GM23338 (cell line): ENCODE measurements around the gene GABARAP. TPM values are rescaled to one million over a fixed set of nuclear protein-coding genes. Genes with fewer than 3 reads are reported as not detected.

Experiments
- ATAC-seq: fragments of 200-7000 bp; cut with Tn5 transposase; 3 replicates; pipeline ENCODE4 v1.9.1; 2020
- DNase-seq: peaks from one replicate; pipeline ENCODE4 v3.0.0-alpha.2; 2015; ENCODE audit warnings: low spot score
- H2AFZ ChIP-seq: fragments of 200-600 bp; sonication (generic); 2 replicates; pipeline ENCODE4 v1.8.0; 2016; ENCODE audit warnings: antibody characterized with exemption, mild to moderate bottlenecking, moderate library complexity
- H3F3A ChIP-seq: fragments of 200-600 bp; sonication (generic); replicated peaks from 2 replicates; pipeline ENCODE4 v1.8.0; 2017; ENCODE audit warnings: antibody characterized with exemption, mixed run types, low read depth
- H3K27ac ChIP-seq: fragments of 200-600 bp; sonication (generic); 2 replicates; pipeline ENCODE4 v1.6.1; 2016; ENCODE audit warnings: low read depth
- H3K27me3 ChIP-seq: fragments of 200-600 bp; sonication (generic); 2 replicates; pipeline ENCODE4 v1.8.0; 2016; ENCODE audit warnings: mild to moderate bottlenecking, mixed run types, moderate library complexity; ENCODE audit not compliant: insufficient read depth
- H3K36me3 ChIP-seq: fragments of 200-600 bp; sonication (generic); 2 replicates; pipeline ENCODE4 v1.8.0; 2016; ENCODE audit warnings: mild to moderate bottlenecking; ENCODE audit not compliant: insufficient read depth
- H3K4me1 ChIP-seq: fragments of 200-600 bp; sonication (generic); 2 replicates; pipeline ENCODE4 v1.8.0; 2016; ENCODE audit warnings: mild to moderate bottlenecking, moderate library complexity; ENCODE audit not compliant: insufficient read depth
- H3K4me2 ChIP-seq: fragments of 200-600 bp; sonication (generic); 2 replicates; pipeline ENCODE4 v1.7.1; 2017; ENCODE audit warnings: mixed run types
- H3K4me3 ChIP-seq: fragments of 200-600 bp; sonication (generic); 2 replicates; pipeline ENCODE4 v1.6.1; 2016; ENCODE audit warnings: mixed run types
- H3K79me2 ChIP-seq: fragments of 200-600 bp; sonication (generic); replicated peaks from 2 replicates; pipeline ENCODE4 v1.8.0; 2017; ENCODE audit warnings: mild to moderate bottlenecking; ENCODE audit not compliant: insufficient read depth
- H3K9me2 ChIP-seq: fragments of 200-600 bp; sonication (generic); 2 replicates; pipeline ENCODE4 v1.8.0; 2017; ENCODE audit not compliant: insufficient read depth
- H4K20me1 ChIP-seq: fragments of 200-600 bp; sonication (generic); replicated peaks from 2 replicates; pipeline ENCODE4 v1.8.0; 2017; ENCODE audit warnings: mild to moderate bottlenecking; ENCODE audit not compliant: insufficient read depth
- H3K27ac Mint-ChIP-seq: 2 replicates; pipeline ENCODE4 v1.8.0; 2020; ENCODE audit warnings: inconsistent platforms, mild to moderate bottlenecking, moderate library complexity, mixed read lengths
- H3K27me3 Mint-ChIP-seq: 3 replicates; pipeline ENCODE4 v1.8.0; 2022; ENCODE audit warnings: low read depth, mild to moderate bottlenecking, moderate library complexity, mixed read lengths, inconsistent platforms; ENCODE audit not compliant: insufficient read depth, poor library complexity
- H3K36me3 Mint-ChIP-seq: 3 replicates; pipeline ENCODE4 v1.8.0; 2021; ENCODE audit warnings: low read depth, mild to moderate bottlenecking, inconsistent platforms, moderate library complexity, mixed read lengths
- H3K4me1 Mint-ChIP-seq: 3 replicates; pipeline ENCODE4 v1.8.0; 2020; ENCODE audit warnings: mild to moderate bottlenecking, inconsistent platforms, mixed read lengths
- H3K4me3 Mint-ChIP-seq: 3 replicates; pipeline ENCODE4 v1.8.0; 2021; ENCODE audit warnings: moderate library complexity, mild to moderate bottlenecking, inconsistent platforms, mixed read lengths
- H3K9me3 Mint-ChIP-seq: 3 replicates; pipeline ENCODE4 v1.8.0; 2020; ENCODE audit warnings: moderate library complexity, mild to moderate bottlenecking, inconsistent platforms, mixed read lengths
- CREB1 ChIP-seq: fragments of 250-450 bp; sonication (Bioruptor Pico); IDR thresholded peaks from 2 replicates; pipeline ENCODE4 v1.5.0; 2020; ENCODE audit warnings: low read depth, mild to moderate bottlenecking, moderate library complexity
- CTCF ChIP-seq, 2 experiments: fragments of 200-600 bp in 1 of 2; sonication (generic) in 1 of 2; conservative IDR thresholded peaks; 2 replicates each; pipeline versions ENCODE4 v1.5.1 to v1.6.1; 2016 to 2017; ENCODE audit warnings: antibody characterized with exemption in 2 of 2, low read depth in 2 of 2, mild to moderate bottlenecking in 2 of 2, moderate library complexity in 1 of 2
- ETS1 ChIP-seq: IDR thresholded peaks from 2 replicates; pipeline ENCODE4 v1.6.1; 2016; ENCODE audit warnings: antibody characterized with exemption
- EZH2 ChIP-seq: fragments of 200-600 bp; sonication (generic); IDR thresholded peaks from one replicate; pipeline ENCODE4 v1.8.0; 2017; ENCODE audit warnings: antibody characterized with exemption, mild to moderate bottlenecking, low read depth; ENCODE audit not compliant: unreplicated experiment
- EZH2phosphoT487 ChIP-seq: fragments of 200-600 bp; sonication (generic); IDR thresholded peaks from one replicate; pipeline ENCODE4 v1.8.1; 2018; ENCODE audit warnings: antibody characterized with exemption; ENCODE audit not compliant: unreplicated experiment
- JUNB ChIP-seq: IDR thresholded peaks from one replicate; pipeline ENCODE4 v1.6.1; 2016; ENCODE audit warnings: antibody characterized with exemption; ENCODE audit not compliant: unreplicated experiment
- NANOG ChIP-seq: IDR thresholded peaks from 2 replicates; pipeline ENCODE4 v1.6.1; 2016; ENCODE audit warnings: antibody characterized with exemption, borderline replicate concordance
- POLR2AphosphoS5 ChIP-seq: IDR thresholded peaks from 2 replicates; pipeline ENCODE4 v1.6.1; 2016; ENCODE audit warnings: antibody characterized with exemption, low read depth
- REST ChIP-seq: IDR thresholded peaks from one replicate; pipeline ENCODE4 v1.6.1; 2018; ENCODE audit warnings: antibody characterized with exemption; ENCODE audit not compliant: unreplicated experiment
- STAT1 ChIP-seq: IDR thresholded peaks from one replicate; pipeline ENCODE4 v1.6.1; 2016; ENCODE audit warnings: antibody characterized with exemption; ENCODE audit not compliant: unreplicated experiment
- ZNF114 ChIP-seq: fragments of 250-450 bp; sonication (Bioruptor Pico); IDR thresholded peaks from 2 replicates; pipeline ENCODE4 v1.5.0; 2020; ENCODE audit warnings: mild to moderate bottlenecking, moderate library complexity
- ZNF331 ChIP-seq: fragments of 250-450 bp; sonication (Bioruptor Pico); IDR thresholded peaks from 2 replicates; pipeline ENCODE4 v1.5.0; 2020; ENCODE audit warnings: low read depth, mild to moderate bottlenecking, moderate library complexity
- ZNF462 ChIP-seq: fragments of 250-450 bp; sonication (Bioruptor Pico); IDR thresholded peaks from 2 replicates; pipeline ENCODE4 v1.5.0; 2020; ENCODE audit warnings: mild to moderate bottlenecking, moderate library complexity
- polyA plus RNA-seq: library from polyadenylated mRNA; unstranded; fragments of >200 nt; fragmentation: Nextera tagmentation; extraction: Ambion mirVana; gene quantifications from 2 replicates; pipeline ENCODE4 v1.2.1, GENCODE V29; 2016
- total RNA-seq: library from RNA; depleted of rRNA; stranded (reverse); fragments of >200 nt; shearing (Covaris generic); gene quantifications from 2 replicates; pipeline ENCODE4 v1.2.3, GENCODE V29; 2014

The GABARAP gene
- total and polyA plus RNA-seq, 2 experiments from 2014 or later: 128 to 520 TPM

GRCh38 chr17:7249214-7249613, 7.0 kb upstream of the GABARAP start:
- H3F3A ChIP-seq: peaks cover 24% of the 10 kb centered on the region
- TF ChIP-seq EZH2phosphoT487 (no peak), REST (no peak), POLR2AphosphoS5 (no peak), CREB1 (CRISPR knock-in tag) (no peak), CTCF (conservative IDR thresholded peaks at IDR 0.05; ENCODE audit: low read depth in 2 of 2) (no peak), ZNF114 (CRISPR knock-in tag) (no peak), JUNB (no peak), ETS1 (no peak), ZNF462 (CRISPR knock-in tag) (no peak), EZH2 (no peak), STAT1 (no peak), ZNF331 (no peak), NANOG (no peak)
- peaks cover 67% of the 10 kb centered on the region for H3K79me2 ChIP-seq
- peaks cover 23% of the 10 kb centered on the region for H3K4me1 ChIP-seq
- H3K27me3 ChIP-seq: no peaks in the 10 kb centered on the region
- H2AFZ ChIP-seq: no peak overlapping the region
- peaks cover 9% of the 10 kb centered on the region; the same call in 1 of the 2 replicates for H3K36me3 ChIP-seq
- H4K20me1 ChIP-seq: peaks cover 26% of the 10 kb centered on the region
- no peak overlapping the region for H3K27ac ChIP-seq
- Mint-ChIP-seq H3K4me1 (peaks cover 40% of the 10 kb centered on the region), H3K27ac (peak overlapping the region; percentile 49; the same call in 1 of the 2 replicates), H3K27me3 (peaks cover 10% of the 10 kb centered on the region), H3K36me3 (peaks cover 40% of the 10 kb centered on the region), H3K4me3 (peak overlapping the region; percentile 91; the same call in 2 of the 3 replicates), H3K9me3 (peaks cover 3% of the 10 kb centered on the region; the same call in 2 of the 3 replicates)
- no peak for DNase-seq
- ATAC-seq: no peak
- H3K4me2 ChIP-seq: 0 out of 2 replicates have a peak overlapping the region, but pooled peaks have one; percentile 26
- no peaks in the 10 kb centered on the region for H3K9me2 ChIP-seq
- H3K4me3 ChIP-seq: no peak overlapping the region
